CD4-positive, alpha-beta T cell treated with Interleukin-12 subunit alpha and Interleukin-12 subunit beta, for 1 hour (primary cell): ENCODE measurements around the gene IGFL3.
"Not testable (repeated sequence)": the region's sequence is repeated elsewhere in the genome, so short reads cannot be mapped to it uniquely, and the experiment has no call there.

Experiments used
- DNase-seq: peaks from one replicate; pipeline ENCODE4 v3.0.0-alpha.2; 2020

Gene IGFL3

GRCh38 chr19:46118136-46118535, 6.4 kb downstream of the IGFL3 start:
- no peak for DNase-seq

DNA sequence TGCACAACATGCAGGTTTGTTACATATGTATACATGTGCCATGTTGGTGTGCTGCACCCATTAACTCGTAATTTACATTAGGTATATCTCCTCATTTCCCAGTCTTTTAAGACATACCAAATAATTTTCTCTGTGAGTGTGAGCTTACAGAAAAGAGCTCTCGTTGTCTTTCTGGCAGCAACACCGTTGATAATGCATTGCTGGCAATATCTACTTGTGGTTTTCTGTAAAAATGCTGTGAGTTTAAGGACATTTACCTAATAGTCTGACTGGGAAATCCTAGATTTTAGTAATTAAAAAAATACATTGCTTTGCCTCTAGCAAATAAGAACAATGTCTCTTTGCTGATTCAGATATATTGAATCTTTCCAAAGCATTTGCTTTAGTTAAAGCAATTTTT, 8.4 kb downstream of the IGFL3 start:
- no peak for DNase-seq

DNA sequence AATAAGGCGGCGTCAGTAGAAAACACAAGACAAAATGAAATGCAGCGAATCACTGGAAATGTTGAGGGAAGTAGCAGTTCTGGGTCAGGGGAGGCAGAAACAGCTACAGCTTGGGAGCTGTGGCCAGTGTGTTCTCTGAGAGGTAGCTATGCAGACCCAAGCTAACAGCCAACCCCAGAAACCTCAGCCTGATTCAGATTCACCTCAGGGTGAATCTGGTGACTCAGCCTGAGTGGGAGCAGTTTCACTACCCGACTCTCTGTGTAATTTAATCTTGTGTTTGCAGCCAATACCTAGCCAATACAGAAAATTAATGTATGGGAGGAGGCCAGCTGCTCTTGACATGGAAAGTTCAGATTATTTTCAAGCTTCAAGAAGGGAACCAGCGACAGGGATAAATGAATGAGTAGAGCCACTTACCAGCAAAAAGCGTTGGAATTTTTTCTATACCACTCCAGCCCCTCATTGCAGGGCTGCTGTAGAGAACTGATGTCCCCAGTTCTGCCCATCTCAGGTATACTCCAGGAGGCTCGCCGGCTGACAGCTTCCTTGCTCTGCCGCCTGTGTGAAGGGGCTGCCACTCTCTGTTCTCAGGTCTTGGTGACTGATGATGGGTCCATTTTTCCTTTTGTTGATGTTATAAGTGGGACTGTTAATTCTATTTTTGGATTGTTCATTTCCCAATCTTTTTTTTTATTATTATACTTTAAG, 8.9 kb downstream of the IGFL3 start:
- no peak for DNase-seq

GRCh38 chr19:46113726-46114125, 10.8 kb downstream of the IGFL3 start:
- no peak for DNase-seq

DNA sequence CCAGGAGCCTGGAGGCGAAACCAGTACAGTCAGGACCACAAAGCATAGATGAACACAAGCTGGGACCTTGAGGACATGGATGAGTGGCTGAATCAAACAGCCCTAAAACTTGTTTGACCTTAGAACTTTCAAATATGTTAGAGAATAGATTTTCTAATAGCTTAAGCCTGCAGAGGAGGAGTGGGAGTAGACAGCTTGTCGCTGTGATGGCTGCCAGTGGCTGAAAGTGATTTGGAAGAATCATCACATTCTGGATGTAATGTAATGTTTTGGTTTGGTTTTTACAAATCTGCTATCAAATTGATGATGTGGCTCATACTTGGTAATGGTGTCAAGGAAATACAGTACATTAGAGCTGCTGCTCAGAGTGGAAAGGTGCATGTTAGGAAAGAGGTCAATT, 12.0 kb downstream of the IGFL3 start:
- DNase-seq = no peak

DNA sequence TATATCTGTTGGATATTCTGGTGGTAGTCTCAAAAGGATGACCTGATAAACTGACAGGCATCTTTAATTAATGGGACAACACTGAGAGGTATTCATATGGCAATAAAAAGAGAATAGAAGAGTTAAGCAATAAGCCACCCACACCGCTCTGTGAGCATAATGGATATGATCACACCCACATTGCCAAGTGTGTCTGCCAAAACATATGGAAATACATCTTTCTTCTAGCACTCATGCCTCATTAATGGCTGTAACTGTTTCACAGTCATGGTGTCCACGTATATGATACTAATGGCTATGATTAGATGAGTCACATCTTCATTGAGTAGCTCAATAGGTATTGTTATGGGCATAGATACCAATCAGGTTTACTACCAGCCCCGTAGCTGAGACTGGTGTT, 13.1 kb downstream of the IGFL3 start:
- DNase-seq = no peak

GRCh38 chr19:46109876-46110275, 14.6 kb downstream of the IGFL3 start:
- DNase-seq = no peak

- DNase-seq = no peak
These were observed 17.1 kb downstream of the IGFL3 start for GRCh38 chr19:46107371-46107770.

GRCh38 chr19:46102333-46102732, 22.2 kb downstream of the IGFL3 start:
- not testable (repeated sequence) for DNase-seq

GRCh38 chr19:46101293-46101692, 23.2 kb downstream of the IGFL3 start:
- no peak for DNase-seq

DNA sequence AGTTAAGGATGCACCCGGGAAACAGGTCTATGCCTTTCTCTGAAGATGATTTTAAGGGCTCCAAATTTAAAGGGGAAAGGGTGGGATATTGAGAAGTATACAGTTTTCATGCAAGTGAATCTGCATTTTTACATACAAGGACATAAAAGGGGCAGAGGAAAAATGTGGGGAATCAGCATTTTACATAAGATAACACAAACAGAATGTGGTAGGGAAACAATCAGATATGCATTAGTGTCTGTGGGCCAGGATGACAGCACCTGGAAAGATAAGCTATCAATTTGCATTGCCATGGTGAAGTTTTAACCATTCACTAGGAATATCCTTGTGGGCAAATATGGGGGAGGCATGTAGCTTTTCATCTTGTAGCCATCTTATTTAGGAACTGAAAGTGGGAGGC, 24.1 kb downstream of the IGFL3 start:
- DNase-seq = no peak

DNA sequence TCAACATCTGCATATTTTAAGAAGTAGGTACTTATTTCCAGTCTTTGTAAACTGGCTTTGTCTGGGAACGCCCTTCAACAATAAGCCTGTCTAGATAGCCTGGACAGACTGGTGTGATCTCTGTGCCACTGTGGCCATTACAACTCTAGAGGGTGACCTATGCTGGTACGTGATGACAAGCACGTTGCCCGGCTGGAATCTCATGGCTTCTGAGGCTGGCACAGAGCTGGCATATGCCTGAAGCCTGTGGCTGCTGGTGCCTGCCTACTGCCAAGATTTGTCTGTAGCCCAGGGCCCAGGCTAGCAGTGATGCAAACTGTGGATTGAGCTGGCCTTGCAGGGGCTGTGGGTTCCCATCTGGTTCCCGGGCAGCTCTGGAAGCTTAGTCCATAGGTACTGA, 34.0 kb downstream of the IGFL3 start:
- no peak for DNase-seq

- DNase-seq = no peak
These were observed 35.1 kb downstream of the IGFL3 start for GRCh38 chr19:46089432-46089831.

- DNase-seq = no peak
These were observed 36.4 kb downstream of the IGFL3 start for GRCh38 chr19:46088101-46088500.

DNA sequence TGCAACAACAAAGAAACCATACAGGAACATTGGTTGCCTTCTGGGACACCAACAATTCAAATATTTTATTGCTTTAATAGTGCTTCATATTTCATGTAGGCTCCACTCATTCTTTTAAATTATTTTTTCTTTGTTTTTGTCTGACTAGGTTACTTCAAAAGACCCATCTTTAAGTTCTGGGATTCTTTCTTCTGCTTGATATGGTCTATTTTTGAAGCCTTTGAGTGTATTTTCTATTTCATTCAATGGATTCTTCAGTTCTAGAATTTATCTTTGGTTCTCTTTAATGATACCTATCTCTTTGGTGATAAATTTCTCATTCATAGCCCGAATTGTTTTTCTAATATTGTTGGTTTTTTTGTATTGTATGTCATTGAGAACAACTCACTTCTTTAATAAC, 38.6 kb downstream of the IGFL3 start:
- no peak for DNase-seq

DNA sequence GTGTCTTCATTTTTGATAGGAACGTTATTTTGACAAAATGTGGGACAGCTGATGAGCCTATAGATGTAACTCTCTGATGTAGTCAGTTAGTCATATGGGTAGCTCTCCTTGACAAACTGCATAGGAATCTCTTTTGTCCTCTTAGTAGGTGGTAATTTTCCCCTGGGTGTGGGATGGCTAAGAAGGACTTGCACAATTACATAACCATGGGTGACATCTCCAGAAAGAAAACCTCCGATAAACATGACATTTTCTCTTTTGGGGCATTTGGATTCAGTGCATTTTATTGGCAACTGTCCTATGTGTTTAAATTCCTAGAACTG, 41.8 kb downstream of the IGFL3 start:
- DNase-seq = no peak

- peak; percentile 25 for DNase-seq
These were observed 42.4 kb downstream of the IGFL3 start for GRCh38 chr19:46081928-46082727.

DNA sequence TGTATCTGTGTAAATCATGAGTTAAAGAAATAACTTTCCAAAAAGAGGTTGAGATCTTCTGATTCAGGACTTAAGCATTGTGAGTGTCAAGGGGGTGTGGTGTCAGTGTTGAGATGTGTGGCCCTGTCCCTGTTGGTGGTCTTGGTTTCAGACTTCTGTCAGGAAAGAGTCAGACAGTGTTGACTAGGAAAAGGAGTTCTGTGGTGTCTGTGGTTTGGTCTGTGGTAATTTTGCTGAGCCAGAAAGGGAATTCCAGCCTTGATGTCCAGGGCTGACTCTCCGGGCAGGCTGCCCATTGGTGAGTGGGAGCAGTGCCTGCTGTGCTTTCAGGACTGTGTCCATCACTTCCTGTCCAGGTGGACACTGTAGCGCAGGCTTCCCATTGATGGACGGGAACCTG, 43.9 kb downstream of the IGFL3 start:
- DNase-seq = no peak

DNA sequence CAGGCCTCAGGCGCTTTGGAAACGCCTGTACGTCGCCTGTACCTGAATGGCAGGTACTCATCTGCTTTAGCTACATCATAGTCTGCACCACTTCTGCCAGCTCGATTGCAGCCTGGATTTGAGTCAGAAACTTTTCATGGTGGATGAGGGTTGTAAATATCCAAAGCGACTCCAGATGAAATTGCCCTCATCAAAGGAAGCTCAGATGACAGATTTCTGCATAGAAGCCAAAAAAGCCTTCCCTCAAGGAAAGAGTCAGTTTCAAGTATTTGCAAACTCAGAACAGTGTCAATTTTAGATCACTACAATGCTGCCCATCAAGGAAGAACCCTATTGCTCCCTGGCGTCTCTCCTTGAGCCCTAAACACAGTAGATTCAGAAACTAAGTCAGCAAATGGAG, 44.9 kb downstream of the IGFL3 start:
- DNase-seq = no peak

DNA sequence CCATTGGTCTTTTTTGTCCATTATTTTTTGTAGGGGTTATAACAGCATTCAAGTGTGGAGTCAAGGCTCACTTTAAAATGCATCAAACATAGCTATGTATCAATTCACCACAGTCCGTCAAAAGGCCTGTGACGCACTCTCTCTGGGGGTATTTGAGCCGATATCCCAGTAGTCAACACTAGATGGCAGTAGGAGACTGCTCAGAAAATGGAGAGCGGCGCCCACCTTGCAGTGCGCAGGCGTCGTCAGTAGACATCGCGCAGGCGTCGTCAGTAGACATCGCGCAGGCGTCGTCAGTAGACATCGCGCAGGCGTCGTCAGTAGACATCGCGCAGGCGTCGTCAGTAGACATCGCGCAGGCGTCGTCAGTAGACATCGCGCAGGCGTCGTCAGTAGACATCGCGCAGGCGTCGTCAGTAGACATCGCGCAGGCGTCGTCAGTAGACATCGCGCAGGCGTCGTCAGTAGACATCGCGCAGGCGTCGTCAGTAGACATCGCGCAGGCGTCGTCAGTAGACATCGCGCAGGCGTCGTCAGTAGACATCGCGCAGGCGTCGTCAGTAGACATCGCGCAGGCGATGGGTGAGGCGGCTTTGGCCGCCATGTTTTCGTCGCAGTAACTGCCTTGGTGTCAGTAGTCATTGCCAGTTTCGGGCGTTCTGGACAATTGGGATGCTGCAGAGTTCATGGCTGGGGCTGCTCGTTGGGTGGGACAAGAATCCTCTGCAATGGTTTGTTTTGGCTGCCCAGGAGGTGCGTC, 45.7 kb downstream of the IGFL3 start:
- not testable (repeated sequence) for DNase-seq

GRCh38 chr19:46077815-46078167, 46.7 kb downstream of the IGFL3 start:
- DNase-seq = no peak

GRCh38 chr19:46076951-46077814, 47.3 kb downstream of the IGFL3 start:
- peak; percentile 8 for DNase-seq
